Measurements from ENCODE around the gene ALK.
A peak's percentile ranks its signal among the peaks of the same experiment; 100 is the strongest.

The ALK gene

DNA sequence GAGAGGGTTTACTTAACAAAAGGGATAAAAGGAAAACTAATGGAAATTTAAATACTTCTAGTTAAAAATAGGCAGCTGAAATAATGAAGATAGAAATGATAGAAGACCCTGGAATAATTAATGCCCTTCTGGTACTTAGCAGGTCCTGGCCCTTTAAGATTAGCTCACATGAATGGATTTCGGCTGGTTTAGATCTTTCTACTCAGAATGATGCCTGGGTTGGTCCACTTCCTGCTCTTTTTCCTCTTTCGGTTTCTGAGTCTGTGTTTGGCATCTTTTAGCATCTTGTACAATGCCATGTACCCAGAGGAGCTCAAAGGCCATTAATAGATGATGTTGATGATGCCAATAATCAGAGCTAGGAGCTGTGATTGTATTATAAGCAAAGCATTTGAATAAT is 515.7 kb downstream of the ALK start:
- TF ChIP-seq GATA3 (IDR thresholded peaks at IDR 0.05; ENCODE audit: low read depth, low read length) (no peak), GATA2 (IDR thresholded peaks at IDR 0.05; ENCODE audit: low read depth, low read length) (no peak)

DNA sequence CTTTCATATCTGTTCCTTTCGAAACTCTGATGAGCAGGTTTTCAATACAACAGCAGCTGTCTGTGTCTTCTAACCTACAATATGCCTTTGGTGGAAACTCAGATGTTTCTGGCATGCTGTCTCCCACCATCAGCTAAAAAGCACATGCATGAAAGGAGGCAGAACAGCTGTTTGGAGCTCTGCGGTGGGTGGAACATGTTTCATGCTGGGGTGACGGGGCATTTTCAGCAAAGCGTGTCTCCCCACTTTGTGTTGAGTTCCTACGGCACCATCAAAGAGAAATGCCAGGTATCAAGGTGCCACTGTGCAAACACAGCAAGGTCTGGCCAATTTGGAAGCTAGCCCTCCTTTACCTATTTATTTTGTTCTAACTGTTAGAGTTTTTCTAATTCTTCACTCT is 516.1 kb downstream of the ALK start:
- TF ChIP-seq GATA2 (IDR thresholded peaks at IDR 0.05; ENCODE audit: low read depth, low read length) = no peak

DNA sequence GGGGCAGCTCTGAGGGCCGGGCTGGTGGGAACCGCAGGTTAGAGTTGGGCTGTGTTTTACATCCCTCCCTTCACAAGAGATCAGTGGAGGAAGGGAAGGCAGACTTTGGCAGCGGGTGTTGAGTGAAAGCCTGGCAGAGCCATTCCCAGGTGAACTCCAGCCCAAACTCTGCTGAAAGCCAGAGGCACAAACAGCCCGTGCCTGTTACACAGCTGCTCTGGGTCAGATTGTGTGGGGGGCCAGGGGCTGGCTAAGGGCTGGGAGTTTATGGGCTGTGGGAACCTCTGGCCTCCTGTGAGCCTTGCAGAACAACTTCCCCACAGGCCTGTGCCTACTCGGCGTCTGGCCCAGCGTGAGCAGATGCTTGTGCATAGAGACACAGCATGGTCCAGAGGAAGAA is 519.4 kb downstream of the ALK start:
- TF ChIP-seq GATA2 (IDR thresholded peaks at IDR 0.05; ENCODE audit: low read depth, low read length) (no peak), GATA3 (IDR thresholded peaks at IDR 0.05; ENCODE audit: low read depth, low read length) (no peak)

DNA sequence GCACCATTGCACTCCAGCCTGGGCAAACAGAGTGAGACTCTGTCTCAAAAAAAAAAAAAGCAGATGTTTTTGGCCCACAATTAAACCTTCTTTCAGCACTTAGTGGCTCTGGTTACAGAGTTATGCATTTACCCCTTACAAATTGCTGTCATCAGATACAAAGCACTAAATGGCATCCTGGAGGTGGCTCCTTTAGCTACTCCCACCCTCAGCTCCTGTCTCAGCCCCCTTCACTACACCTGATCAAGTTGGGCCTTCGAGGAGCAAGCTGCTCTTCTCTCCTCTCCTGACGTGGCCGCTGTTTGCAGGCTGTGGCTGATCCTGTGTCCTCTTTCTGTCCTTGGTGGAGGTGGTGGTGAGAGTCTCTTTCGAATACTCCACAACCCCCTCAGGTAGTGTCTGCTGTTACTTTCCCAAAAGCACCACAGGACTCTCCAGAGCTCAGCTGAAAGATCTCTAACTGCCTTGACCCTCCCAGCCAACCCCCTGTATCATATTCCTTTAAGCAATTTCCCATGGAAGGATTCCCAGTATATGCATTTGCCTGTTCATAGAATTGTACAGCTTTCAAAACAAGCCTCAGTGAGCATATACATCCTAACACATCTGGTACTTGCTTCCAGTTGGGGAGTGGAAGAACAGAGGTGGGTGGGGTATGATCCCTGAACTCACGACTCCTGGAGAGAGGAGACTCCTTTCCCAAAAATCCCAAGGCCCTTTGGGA is 520.3 kb downstream of the ALK start:
- TF ChIP-seq GATA3 (IDR thresholded peaks at IDR 0.05; ENCODE audit: low read depth, low read length) (no peak), GATA2 (IDR thresholded peaks at IDR 0.05; ENCODE audit: low read depth, low read length) (no peak)

DNA sequence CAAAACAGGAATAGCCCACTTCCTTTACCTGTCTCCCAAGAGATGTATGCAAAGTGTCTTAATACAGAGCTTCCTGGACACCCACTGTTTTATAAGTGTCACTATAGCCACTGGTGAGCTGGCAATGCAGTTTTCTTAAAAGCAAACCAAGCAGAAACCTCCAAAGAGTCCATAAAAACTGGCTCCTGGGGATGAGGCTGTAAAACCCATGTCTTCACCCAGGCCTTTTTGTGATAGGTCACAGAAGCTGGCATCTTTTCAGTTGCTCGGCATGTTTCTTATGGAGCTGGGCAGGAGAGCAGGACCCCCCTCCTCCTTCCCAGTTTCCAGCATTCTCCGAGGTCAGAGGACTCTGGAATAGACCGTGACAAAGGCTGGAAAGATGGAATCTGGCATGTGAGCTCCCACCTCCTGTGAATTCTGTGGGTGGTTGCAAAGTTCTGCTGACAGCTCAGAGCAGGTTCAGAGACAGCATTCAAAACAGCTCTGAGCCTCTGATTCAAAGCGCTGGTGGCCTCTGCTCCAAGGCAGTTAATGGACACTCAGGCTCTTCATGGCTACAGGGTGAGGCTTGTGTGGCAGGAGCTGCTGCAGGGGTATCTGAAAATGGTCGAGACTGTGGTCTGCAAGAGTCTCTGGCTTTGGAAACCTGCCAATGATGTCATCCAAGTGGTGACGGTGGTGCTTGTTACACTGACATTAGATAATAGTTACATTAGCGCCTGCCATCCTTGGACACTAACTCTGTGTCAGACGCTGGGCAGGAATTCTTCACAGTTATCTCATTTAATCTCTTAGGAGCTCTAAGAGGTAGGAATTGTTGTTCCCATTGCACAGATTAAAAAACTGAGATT is 522.8 kb downstream of the ALK start:
- TF ChIP-seq GATA3 (IDR thresholded peaks at IDR 0.05; ENCODE audit: low read depth, low read length) (peak; percentile 44), GATA2 (IDR thresholded peaks at IDR 0.05; ENCODE audit: low read depth, low read length) (peak; percentile 75)

DNA sequence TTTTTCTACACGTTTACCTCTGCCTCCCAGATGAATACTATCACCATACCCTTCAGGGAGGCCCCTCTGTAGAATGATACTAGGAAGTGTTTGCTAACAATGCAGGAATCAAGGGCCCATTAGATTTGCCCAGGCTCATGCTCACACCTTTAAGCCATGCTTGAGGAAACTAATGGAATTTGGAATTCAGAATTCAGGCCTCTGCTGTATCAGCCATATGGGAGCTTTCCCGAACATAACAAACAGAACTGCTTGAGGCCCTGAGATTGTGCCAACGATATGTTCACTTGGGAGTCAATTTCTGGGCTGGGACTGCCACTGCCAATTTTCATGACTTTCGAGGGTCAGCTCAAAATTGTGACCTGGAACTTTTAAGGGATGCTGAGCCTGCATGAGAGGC is 523.7 kb downstream of the ALK start:
- TF ChIP-seq GATA3 (IDR thresholded peaks at IDR 0.05; ENCODE audit: low read depth, low read length) = peak; percentile 96
- TF ChIP-seq GATA2 (IDR thresholded peaks at IDR 0.05; ENCODE audit: low read depth, low read length) = peak; percentile 99

DNA sequence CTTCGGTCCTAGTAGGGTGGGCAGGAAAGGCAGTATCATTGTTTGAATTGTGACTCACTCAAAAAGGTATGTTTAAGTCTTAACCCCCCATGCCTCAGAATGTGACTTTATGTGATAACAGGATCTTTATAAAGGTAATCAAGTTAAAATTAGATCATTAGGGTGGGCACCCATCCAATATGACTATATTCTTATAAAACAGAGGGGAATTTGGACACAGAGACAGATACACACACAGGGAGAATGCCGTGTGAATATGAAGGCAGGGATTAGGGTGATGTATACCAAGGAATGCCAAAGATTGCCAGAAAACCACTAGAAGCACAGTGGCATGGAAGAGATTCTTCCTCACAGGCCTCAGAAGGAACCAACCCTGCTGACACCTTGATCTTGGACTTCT is 524.3 kb downstream of the ALK start:
- TF ChIP-seq GATA2 (IDR thresholded peaks at IDR 0.05; ENCODE audit: low read depth, low read length) (no peak), GATA3 (IDR thresholded peaks at IDR 0.05; ENCODE audit: low read depth, low read length) (no peak)

DNA sequence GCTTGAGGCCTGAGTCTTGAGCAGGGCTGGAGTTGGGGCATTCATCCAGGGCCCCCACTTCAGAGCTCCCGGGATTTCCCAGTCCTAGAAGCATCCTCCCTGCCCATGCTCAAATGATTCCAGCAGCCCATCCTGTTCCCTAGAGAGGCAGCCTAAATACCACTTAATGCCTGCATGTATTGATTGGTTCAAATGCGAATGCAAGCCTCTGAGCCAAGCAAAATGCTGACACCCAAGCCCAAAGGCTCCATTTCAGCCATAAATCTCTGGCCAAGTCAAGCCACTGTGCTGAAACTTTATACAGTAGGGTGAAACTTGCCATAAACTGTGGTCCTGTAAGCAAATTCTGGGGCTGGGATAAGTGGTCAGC is 526.4 kb downstream of the ALK start:
- TF ChIP-seq GATA2 (IDR thresholded peaks at IDR 0.05; ENCODE audit: low read depth, low read length) = no peak

DNA sequence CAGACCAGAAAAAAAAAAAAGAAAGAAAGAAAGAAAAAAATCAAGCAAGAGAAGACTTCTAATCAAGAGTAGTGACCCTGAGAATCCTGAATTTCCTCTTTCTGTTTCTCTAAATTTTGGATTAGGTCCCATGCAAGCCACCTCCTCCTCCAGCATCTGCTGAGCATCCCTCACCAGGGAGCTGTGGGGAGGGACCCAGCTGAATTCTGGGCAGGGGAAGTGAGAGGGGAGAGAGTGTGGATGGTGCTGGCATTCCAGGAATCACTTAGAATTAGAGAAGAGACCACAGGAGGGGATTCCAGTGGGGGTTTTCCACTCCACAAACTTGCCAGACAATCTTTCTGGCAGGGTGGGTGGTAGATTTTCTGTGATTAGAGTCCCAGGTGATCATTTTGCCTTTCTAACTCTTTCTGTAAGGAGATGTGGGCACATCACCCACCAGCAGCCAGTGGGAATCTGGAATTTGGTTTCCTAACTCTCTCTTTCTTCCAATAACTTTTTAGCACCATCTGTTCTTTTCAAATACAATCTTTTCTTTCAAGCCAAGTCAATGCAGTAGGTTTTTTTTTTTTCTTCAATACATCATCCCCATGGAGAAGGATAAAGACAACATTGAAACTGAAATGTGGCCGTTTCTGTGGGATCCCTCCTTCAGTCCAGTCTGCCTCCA is 526.9 kb downstream of the ALK start:
- no peak for TF ChIP-seq GATA2 (IDR thresholded peaks at IDR 0.05; ENCODE audit: low read depth, low read length)
- TF ChIP-seq GATA3 (IDR thresholded peaks at IDR 0.05; ENCODE audit: low read depth, low read length) = no peak

DNA sequence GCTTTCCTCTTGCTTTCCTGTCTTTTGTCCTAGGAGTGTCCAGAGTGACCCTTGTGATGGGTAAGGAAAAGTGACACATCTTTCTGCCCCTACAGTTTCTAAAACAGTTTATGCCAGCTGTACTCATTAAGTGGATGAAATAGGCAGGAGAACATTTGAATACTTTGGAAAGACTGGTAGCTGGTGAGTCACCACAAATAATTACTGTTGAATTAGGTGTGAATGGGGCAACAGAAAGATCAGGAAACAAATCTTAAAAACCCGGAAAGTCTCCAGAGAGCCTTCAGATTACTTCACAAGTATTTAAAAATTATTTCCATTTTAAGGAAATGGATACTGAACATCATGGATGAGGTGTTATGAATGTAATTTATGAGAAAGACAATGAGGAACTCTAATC is 527.7 kb downstream of the ALK start:
- no peak for TF ChIP-seq GATA2 (IDR thresholded peaks at IDR 0.05; ENCODE audit: low read depth, low read length)
- TF ChIP-seq GATA3 (IDR thresholded peaks at IDR 0.05; ENCODE audit: low read depth, low read length) = no peak

DNA sequence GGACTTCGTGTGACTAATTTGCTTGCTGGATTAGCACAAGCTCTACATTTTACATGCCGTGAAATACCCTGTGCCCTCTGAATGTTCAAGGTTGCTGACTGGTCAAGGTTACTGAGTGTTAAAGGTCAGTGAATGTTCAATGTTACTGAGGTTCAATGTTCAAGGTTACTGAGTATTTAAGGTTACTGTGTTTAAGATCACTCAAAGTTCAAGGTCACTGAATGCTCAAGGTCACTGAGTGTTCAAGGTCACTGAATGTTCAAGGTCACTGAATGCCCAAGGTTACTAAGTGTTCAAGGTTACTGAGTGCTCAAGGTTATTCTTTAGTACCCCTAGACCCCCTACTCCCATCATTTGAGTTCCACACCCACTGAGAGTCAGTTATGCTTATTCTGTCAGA is 528.6 kb downstream of the ALK start:
- TF ChIP-seq GATA3 (IDR thresholded peaks at IDR 0.05; ENCODE audit: low read depth, low read length) (no peak), GATA2 (IDR thresholded peaks at IDR 0.05; ENCODE audit: low read depth, low read length) (no peak)

DNA sequence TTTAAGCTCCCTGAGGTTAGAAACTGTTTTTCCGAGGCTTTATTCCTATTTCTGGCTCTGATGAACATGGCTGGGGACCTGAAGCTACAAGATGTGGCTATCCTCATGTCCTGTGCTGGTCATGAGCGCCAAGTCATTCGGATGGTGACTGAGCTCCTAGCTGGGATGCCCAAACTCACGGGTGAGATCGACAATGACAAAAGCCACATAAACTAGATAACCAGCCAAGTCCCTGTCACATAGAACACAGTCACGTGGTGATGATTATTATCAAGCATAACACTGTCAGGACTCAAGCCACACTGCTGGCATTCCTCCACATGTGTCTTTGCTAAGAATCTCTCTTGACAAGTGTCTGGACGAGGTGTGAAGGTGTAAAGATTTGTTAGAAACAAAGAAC is 531.2 kb downstream of the ALK start:
- TF ChIP-seq GATA3 (IDR thresholded peaks at IDR 0.05; ENCODE audit: low read depth, low read length) (0 out of 2 replicates have a peak, but pooled peaks have one; percentile 31), GATA2 (IDR thresholded peaks at IDR 0.05; ENCODE audit: low read depth, low read length) (peak; percentile 47)

DNA sequence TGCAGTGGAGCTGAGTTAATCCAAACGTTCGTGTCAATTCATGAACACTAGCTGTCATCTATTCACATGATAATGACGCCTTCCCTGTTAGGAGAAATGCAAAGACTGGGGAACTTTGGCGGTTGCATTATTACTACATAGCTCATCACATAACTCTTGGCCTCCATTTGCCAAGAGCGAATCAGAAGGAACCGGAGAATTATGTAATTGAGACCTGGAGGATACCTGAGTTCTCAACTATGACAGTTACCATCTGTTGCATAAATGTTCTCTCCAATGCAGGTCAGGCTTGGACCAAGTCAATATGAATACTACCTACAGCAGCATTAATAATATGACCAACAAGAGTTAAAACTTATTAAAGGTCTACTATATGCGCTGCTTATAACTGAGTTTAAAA is 531.7 kb downstream of the ALK start:
- TF ChIP-seq GATA3 (IDR thresholded peaks at IDR 0.05; ENCODE audit: low read depth, low read length) = no peak
- TF ChIP-seq GATA2 (IDR thresholded peaks at IDR 0.05; ENCODE audit: low read depth, low read length) = no peak

DNA sequence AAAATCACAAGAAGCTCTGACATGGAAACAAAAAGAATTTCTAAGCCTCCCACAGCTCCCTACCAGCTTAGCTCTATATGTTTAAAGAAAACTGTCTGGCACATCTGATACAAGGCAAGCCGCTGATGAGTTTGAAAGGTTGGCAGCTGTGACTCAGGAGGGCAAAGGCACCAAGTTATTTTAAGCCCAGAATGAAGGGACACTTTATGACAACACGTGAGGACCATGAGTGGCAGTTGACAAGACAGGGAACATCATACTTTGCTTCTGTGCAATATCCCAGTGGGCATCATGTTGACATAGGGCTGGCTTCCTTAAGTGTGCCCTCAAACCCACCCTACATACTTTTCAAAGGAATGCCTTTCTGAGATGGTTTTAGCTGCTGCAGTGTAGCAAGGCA is 533.3 kb downstream of the ALK start:
- TF ChIP-seq GATA3 (IDR thresholded peaks at IDR 0.05; ENCODE audit: low read depth, low read length) = no peak
- TF ChIP-seq GATA2 (IDR thresholded peaks at IDR 0.05; ENCODE audit: low read depth, low read length) = no peak

DNA sequence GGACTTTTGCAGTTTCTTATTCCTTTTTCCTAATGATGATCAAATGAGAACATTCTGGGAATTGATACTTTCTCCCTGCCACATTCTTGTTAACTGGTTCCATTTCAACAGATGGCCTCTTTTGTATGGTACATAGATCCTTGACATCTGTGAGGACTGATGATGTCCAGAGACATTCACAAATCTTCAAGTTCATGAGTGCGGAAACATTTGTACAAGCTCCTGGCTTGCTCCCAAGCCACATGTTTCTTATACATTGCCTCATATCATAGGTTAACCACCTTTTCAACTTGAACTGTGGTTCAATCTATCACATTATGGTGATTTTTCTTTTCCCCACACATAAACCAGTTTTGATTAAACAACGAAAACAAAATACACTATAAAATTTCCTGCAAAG is 538.9 kb downstream of the ALK start:
- TF ChIP-seq GATA2 (IDR thresholded peaks at IDR 0.05; ENCODE audit: low read depth, low read length) = no peak
- TF ChIP-seq GATA3 (IDR thresholded peaks at IDR 0.05; ENCODE audit: low read depth, low read length) = no peak
